Inflammatory macrophage treated with lipopolysaccharide for 4 hours (primary cell): ENCODE results near the gene CPED1.
"Not testable (repeated sequence)": the region's sequence is repeated elsewhere in the genome, so short reads cannot be mapped to it uniquely, and the experiment has no call there.

Source experiments
- DNase-seq: peaks from one replicate; pipeline ENCODE4 v3.0.0-alpha.2; 2020

The CPED1 gene

GRCh38 chr7:121043314-121044234 is 55.1 kb downstream of the CPED1 start:
- DNase-seq, result no peak

- DNase-seq, result no peak
Observed at GRCh38 chr7:121045090-121045489, 56.6 kb downstream of the CPED1 start.

GRCh38 chr7:121046009-121046408 is 57.5 kb downstream of the CPED1 start:
- DNase-seq, result no peak

- DNase-seq, result no peak
Observed at GRCh38 chr7:121046893-121047468, 58.5 kb downstream of the CPED1 start.

DNA sequence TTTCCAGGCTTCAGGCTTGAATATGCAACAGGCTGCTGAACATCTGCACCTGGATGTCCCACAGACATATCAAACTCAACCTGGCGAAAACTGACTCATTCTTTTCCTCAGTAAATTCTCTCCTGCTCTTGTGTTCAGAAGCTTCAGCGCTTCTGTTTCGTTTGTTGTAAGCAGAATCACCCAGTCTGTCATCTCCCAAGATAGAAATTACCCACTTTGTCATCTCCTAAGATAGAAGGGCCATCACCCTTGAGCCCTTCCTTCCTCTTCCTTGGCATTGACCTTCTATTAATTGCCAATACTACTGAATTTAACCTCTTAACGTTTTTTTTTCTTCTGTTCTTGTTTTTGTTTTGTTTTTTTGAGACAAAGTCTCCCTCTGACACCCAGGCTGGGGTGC is 59.7 kb downstream of the CPED1 start:
- no peak for DNase-seq

DNA sequence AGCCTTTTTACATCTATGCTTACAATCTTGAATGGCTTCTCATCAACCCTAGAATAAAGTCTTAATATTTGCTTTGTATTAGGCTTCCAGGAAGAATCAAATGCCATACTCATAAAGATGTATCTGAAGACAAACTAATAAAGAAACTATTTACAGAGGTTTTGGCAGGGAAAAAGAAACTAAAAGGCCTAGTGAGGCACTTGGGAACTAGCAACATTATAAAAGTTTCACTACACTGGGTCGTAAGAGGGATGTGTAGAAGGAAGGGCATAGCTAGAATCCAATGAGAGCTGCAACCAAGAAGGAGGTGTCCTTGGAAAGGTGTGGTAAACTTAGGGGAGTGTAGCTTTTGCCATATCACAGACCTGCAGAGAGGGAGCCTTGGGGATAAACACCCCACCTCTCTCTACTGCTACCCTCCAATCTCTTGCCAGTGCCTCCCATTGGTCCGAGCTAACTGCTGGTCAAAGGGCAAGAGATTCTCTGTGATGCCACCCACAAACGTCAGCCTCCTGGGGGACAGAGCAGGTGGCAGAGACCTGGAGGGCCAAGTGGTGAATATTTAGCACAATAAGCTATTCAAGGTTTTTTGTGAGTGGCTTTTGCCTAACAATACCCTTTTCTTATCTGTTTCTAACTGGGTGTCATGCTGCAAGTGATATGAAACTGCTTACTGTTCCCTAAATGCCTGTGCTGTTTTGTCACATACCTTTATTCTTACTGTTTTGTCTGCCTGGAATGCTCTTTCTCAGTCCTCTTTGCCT is 60.7 kb downstream of the CPED1 start:
- DNase-seq, result no peak

DNA sequence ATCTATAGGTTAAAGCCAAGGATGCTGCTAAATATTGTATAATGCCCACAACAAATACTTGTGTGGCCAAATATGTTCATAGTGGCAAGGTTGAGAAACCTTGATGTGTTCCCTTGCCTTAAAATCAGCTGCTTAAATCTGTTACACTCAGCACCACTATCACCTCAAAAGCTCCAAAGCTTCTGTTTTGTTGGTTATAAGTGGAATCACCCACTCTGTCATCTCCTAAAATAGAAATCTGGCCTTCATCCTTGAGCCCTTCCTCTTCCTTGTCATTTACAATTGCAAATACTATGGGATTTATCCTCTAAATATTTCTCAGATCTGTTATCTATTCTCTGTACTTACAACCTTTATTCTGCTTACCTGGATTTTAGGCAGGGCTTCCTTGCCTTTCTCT is 61.4 kb downstream of the CPED1 start:
- DNase-seq, result no peak

- no peak for DNase-seq
Observed at GRCh38 chr7:121053219-121053618, 64.7 kb downstream of the CPED1 start.

DNA sequence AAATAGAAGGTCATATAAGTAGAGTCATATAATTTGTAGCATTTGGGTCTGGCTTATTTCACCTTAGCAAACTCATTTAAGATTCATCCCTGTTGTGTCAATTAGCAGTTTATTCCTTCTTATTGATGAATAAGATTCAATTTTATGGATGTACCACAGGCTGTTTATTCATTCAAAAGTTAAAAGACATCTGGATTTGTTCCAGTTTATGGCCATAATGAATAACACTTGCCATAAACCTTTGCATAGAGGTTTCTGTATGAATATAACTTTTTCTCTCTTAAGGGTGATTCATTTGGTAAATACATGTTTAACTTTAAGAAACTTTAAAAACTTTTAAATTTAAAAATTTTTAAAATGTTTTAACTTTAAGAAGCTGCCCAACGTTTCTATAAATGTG is 66.4 kb downstream of the CPED1 start:
- DNase-seq, result no peak

- DNase-seq, result no peak
Observed at GRCh38 chr7:121057878-121058277, 69.4 kb downstream of the CPED1 start.

DNA sequence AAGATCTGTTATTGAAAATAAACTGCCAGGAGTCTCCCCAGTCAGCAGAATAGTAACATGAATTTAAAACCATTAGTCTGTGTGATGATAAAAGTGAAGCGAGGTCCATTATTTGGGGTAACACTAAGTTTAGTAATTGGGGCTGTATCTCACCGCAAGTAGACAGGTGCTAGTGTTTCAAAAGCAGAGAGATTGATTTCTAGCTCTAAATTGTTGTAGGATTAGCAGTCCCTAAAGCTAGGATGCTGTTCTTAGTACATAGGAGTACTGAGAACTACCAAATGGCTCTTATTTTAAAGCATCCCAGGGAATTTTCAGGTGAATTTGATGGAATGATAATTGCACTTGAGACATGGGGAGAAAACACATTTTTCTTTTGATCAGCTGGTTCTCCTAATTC is 70.5 kb downstream of the CPED1 start:
- DNase-seq, result no peak

GRCh38 chr7:121059979-121060509 is 71.5 kb downstream of the CPED1 start:
- DNase-seq, result not testable (repeated sequence)

DNA sequence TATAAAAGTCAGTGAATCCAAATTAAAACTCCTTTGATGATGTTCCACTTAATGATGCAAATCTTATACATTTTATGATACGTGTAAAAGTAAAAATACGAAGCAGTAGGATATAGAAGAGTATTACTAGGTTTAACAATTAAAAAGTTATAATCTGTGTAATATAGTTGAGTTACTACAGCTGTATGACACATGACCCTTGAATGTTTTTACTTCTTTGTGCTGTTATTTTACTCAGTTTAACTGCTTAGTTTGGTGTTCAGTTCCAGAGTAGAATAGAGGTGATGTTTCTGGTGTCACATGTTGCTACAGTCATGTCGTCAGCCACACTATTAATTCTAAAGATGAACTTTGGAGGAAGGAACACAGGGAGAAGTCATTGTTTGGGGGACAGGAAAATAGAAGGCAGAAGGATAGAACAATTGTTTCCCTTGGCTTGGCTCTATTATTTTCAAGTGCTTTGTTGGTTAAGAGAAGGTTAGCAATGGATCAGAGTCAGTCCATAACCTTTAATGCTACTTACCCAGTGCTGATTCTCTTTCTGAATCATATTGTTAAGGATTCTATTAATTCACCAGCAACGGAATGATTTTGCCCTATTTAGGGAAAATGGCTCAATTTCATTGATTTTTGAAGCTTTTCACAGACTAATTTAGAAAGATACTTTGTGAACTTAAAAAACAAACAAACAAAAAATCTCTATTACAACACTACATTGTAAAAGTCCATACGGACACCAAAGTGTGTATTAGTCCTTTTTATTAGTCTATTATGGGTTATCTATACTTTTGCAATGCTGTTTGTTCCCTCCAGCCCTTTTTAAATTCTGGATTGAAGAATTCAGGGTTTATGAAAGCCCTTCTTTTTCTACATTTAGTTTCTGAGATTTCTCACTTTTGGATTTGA is 73.4 kb downstream of the CPED1 start:
- no peak for DNase-seq

GRCh38 chr7:121062671-121063279 is 74.3 kb downstream of the CPED1 start:
- DNase-seq, result no peak

DNA sequence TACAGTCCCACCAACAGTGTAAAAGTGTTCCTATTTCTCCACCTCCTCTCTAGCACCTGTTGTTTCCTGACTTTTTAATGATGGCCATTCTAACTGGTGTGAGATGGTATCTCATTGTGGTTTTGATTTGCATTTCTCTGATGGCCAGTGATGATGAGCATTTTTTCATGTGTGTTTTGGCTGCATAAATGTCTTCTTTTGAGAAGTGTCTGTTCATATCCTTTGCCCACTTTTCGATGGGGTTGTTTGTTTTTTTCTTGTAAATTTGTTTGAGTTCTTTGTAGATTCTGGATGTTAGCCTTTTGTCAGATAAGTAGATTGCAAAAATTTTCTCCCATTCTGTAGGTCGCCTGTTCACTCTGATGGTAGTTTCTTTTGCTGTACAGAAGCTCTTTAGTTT is 79.2 kb downstream of the CPED1 start:
- not testable (repeated sequence) for DNase-seq

DNA sequence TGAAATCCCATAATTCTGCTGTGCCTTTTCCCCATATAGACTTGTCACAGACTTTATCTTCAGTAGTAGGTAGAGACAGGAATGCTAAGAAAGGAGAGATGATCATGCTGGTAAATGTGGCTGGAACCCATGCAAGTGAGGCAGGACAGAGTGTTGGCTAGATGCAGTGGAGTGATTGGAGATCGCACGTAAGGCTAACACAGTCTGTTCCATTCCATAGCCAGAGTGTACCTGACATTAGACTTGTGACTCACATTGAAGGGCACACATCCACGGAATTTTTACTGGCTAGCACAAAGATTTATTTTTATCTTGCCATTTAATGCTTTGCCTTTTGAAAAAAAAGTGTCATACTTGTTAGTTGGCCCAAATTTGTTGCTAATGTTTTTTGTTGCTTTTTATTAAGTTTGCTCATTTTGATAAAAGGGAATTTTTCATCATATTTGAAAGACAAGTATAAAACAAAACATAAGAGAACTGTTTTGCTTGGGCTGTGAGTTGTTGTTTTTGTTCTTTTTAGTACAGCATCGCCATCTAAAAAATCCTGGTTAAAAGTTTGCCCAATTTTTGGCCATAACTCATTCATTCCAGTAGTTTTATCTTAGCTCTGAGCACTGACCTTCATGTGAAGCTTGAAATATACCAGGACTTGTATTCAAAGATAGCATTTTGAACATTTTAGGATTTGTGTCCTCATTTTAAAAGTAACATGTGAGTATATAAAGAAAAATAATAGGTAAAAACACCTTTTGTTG is 81.0 kb downstream of the CPED1 start:
- no peak for DNase-seq

GRCh38 chr7:121071132-121071531 is 82.6 kb downstream of the CPED1 start:
- no peak for DNase-seq

GRCh38 chr7:121071662-121072061 is 83.2 kb downstream of the CPED1 start:
- DNase-seq, result no peak

DNA sequence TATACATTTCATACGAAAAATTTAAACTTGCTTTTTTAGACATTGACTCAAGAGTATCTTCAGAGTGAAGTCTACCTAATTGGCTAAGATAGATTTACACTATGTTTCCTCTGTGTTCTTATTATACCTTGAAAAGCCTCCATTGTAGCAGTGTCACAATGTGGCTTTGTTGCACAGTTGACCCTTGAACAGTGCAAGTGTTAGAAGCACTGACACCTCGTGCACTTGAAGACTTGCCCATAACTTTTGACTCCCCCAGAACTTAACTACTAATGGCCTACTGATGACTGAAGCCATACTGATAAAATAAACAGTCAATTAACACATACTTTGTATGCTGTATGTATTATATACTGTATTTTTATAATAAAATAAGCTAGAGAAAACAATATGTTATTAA is 84.3 kb downstream of the CPED1 start:
- no peak for DNase-seq

GRCh38 chr7:121073463-121074099 is 85.1 kb downstream of the CPED1 start:
- DNase-seq, result no peak

DNA sequence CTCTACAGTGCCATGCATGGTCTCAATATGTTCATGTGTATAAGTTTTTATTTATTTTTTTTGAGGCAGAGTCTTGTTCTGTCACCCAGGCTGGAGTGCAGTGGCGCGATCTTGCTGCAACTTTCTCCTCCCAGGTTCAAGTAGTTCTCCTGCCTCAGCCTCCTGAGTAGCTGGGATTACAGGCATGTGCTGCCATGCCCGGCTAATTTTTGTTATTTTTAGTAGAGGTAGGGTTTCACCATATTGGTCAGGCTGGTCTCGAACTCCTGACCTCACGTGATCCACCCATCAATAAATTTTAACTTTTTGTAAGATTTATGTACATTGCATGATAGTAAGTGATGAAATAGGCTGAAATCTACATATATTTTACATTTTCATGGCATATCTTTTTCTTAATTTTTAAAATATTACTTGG is 86.9 kb downstream of the CPED1 start:
- not testable (repeated sequence) for DNase-seq
